HG02610 (cell line): ENCODE measurements around the gene GOLGA3.
"Not testable (repeated sequence)": the region's sequence is repeated elsewhere in the genome, so short reads cannot be mapped to it uniquely, and the experiment has no call there.

Experiments
- ATAC-seq: cut with Tn5 transposase; IDR thresholded peaks from one replicate; pipeline ENCODE4 v1.9.1; 2021; ENCODE audit warnings: mild to moderate bottlenecking, moderate library complexity; ENCODE audit not compliant: unreplicated experiment

The GOLGA3 gene

DNA sequence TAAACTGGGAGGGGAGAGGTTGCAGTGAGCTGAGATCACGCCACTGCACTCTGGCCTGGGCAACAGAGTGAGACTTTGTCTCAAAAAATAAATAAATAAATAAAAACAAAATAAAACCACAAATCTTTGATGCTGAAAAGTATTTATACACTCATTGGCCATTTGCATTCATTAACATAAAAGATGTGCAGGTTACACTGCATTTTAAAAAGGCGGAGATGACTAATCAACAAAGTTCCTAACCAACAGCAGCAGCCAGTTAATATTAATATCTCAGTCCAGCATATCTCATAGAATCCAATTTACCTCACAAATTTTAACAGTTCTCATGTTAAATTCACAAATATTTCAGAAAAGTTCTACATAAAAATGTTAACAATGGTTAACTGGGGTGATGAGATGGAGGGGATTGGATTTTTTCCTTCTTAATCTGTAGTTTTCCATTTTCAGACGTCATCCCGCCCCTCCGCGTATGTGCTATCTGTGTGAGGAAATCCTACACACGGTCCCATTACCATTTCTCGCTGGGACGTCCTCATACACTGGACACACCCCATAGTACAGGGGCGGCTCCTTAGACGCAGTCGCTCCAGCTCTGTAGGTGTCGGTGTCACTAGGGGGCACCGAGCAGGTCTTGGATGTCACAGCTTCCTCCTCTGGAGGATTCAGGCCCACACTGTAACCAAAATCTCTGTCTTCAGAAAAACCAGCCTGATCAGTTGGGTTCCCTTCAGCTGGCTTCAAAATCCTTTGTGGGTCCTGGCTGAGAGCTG is 74.3 kb downstream of the GOLGA3 start:
- no peak for ATAC-seq

DNA sequence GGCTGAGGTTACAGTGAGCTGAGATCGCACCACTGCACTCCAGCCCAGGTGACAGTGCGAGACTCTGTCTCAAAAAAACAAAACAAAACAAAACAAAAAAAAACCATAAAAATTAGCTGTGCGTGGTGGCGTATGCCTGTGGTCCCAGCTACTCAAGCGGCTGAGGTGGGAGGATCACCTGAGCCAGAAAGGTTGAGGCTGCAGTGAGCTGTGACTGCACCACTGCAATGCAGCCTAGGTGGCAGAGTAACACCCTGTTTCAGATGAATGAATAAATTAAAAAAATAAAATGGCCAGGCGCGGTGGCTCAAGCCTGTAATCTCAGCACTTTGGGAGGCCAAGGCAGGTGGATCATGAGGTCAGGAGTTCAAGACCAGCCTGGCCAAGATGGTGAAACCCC is 75.0 kb downstream of the GOLGA3 start:
- not testable (repeated sequence) for ATAC-seq

DNA sequence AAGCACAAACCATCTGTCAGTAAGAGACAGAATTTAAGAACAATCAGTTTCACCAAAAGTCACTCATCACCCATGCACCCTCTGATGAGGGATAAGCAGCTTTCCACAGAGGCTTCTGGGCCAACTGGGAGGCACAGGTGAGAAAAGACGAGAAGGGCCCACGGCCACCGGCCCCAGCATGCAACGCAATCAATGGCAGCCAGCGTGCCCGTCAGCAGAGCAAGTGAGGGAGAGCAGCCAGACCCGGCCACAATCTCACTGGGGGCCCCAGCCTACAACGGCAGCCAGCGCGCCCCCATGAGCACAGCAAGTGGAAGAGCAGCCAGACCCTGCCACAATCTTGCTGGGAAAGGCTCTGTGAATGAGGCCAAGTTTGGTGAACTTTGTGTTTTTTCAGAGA is 80.3 kb downstream of the GOLGA3 start:
- no peak for ATAC-seq

GRCh38 chr12:132747896-132748295 is 80.8 kb downstream of the GOLGA3 start:
- ATAC-seq = no peak

GRCh38 chr12:132747395-132747794 is 81.3 kb downstream of the GOLGA3 start:
- no peak for ATAC-seq

DNA sequence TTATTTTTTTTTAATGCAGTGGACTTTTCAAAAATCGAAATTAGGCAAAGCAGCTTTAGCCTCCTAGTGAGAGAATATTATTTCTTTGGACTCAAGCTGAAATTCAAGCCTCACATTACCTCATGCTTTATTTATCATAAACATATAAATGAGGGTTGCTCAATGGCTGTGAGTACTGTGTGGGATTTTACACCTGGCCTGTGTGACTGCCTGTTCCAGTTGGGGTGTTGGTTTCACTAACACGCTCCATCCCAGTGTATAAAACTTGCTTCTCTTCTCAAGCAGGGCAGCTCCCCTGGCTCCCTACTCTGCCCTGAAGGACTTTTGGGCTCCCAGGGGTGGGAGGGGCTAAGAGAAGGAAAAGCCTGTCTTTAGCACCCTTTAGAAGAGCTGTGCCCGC is 82.1 kb downstream of the GOLGA3 start:
- ATAC-seq = no peak

- no peak for ATAC-seq
Observed at GRCh38 chr12:132743831-132744230, 84.8 kb downstream of the GOLGA3 start.

- no peak for ATAC-seq
Observed at GRCh38 chr12:132741620-132742019, 87.0 kb downstream of the GOLGA3 start.

GRCh38 chr12:132740652-132741051 is 88.0 kb downstream of the GOLGA3 start:
- ATAC-seq = no peak

GRCh38 chr12:132740313-132740646 is 88.4 kb downstream of the GOLGA3 start:
- ATAC-seq = no peak

DNA sequence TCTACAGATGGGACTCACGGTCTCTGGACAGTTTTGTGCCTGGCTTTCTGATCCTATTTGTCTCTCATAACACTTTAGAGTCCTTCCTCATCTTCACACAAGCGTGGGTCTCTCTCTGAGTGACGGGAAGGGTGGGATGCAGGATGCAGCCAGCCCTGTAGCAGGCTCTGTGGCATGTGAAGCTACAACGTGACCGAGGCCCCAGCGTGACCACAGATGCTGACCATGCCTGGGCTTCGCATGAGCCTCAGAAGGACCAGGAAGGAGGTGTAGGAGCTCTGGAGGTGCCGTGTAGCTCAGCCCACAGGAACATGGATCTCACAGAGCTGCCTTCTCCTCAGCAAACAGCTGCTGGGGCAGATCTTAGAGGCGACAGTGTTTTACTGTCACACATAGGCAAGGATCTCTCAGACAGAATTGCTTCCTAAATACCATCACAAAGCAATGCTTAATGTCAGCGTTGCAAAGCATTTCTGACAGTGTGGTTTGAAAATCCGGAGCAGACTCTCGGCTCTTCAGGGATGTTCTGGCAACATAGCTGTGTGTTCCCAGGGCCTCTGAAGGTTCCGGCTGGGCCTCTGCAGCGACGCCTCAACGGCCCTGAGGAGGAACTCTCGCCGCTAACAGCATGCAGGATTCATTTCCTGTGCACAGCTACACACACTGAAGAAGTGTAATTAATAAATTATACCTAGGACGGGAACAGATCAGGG is 88.9 kb downstream of the GOLGA3 start:
- ATAC-seq = no peak

DNA sequence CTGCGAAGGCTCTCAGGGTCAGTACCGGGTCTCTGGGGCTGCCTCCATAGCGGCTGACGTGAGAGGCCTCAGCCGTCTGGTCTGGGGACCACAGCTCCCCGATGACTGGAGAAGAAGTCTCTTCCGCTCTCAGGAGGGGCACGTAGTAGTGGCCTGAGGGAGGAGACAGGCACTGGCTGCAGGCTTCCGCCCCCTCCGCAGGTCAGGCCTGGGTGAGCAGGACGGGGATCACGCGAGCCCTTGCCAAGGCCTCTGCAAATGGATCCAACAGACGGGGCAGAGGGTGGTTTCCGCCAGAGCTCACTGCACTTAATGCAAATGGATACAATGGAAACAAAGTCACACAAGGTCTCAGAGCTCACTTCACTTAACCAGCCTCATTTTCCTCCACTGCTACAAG is 91.8 kb downstream of the GOLGA3 start:
- ATAC-seq = no peak

DNA sequence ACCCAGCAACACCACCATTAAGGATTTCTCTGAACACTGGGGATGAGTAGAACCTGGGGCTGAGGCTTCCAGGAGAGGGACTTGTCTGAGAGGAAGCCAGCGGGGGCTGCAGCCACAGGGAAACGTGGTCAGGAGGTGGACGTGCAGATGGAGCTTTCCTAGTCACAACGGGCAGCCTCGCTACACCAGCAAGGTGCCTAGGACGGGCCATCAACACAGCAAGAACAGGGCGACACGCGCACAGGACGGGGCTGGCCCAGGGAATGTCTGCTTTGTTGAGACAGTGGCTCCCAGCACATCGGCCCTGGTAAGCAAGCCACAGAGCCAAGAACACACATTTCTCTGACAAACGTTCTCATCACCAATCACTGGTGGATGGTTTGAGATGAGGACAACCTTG is 92.3 kb downstream of the GOLGA3 start:
- ATAC-seq = no peak

DNA sequence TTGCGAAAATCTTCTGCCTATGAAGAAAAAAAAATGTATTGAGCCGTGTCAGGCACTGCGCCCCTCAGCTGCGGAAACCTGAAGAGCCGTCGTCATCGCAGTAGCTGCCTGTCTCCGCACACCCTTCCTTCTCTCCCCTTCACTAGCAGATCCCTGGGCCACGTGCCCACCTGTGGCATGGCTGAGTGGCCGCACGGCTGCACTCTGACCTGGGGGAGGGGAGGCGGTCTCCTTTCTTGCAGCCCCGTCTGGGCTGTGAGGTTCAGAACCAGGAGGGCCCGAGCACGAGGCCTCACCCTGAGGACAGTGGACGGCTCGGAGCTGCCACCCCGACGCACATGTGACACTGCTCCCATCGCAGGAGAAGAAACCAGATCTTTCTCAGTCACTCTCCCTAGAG is 93.2 kb downstream of the GOLGA3 start:
- no peak for ATAC-seq

DNA sequence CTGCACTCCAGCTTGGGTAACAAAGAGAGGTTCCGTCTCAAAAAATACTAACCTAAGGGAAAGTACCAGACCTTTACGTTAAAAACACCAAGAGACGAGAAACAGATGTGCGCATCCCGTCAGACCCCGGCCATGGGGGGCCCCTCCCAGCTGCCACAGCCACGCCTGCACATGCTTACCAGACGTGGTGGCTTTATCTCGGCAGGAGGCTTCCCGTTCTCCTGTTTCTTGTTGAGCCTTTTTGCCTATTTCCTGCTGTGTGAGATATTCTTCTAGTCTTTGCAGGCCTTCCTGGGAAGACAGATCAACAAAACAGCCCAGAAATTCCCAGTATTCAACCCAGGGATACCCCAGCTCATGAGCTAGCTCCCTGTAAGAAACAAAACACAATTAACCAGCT is 94.5 kb downstream of the GOLGA3 start:
- no peak for ATAC-seq

DNA sequence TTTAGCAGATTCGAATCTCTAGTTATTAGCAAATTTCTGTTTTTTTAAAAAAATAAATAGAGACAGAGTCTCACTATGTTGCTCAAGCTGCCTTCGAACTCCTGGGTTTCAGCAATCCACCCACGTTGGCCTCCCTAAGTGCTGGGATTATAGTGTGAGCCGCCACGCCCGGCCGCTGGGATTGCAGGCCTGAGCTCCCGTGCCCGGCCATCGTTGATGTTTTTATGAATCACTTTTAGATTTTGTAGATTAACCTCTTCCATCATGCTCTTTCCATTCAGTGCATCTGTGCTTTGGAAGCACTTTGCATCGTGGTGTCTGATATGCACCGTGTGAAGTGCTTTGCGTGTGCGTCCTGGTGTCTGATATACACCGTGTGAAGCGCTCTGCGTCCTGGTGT is 97.1 kb downstream of the GOLGA3 start:
- ATAC-seq = no peak

DNA sequence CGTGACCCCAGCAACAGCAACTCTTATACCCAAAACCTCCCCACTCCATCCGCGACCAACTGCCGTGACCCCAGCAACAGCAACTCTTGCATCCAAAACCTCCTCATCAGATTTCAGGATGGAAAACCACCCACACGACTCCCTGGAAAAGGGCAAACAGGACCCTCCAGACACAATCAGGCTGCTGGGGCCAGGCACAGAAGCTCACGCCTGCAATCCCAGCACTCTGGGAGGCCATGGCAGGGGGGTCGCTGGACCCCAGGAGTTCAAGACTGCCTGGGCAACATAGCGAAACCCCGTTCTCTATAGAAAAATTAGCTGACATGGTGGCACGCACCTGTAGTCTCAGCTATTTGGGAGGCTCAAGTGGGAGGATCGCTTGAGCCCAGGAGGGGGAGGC is 98.3 kb downstream of the GOLGA3 start:
- no peak for ATAC-seq

DNA sequence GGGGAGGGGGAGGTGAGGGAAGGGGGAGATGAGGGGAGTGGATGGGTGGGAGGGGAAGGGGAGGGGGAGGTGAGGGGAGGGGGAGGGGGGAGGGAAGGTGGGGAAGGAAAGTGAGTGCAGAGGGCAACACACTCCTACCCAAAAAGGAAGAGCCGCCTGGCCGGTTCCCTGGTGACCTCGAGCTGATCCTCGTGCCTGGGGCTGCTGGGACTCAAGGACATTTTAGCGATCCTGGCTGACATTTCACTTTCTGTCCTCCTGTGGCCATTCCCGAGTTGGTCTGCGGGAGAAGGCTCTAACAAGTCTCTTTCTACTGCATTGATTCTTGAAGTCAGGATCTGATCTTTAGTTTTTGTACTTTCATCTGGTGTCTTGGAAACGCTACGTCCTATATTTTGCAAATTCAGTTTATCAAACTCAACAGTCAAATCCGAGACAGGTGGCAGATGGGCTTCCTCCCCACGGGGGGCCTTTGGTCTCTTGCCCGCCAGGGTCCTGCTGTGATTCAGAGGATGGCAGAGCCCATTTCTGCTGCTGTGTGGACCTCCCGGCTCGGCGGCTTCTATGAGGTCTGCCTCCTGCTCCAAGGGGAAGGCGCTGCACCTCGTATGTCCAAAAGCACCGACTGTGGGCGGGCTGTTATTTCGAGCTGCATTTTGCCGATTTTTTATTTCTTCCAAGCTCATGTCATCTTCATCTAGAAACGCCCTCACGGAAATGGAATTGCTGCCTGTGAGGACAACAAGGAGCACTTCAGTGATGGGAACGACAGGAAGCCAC is 98.9 kb downstream of the GOLGA3 start:
- no peak for ATAC-seq

- no peak for ATAC-seq
Observed at GRCh38 chr12:132728502-132728901, 100.2 kb downstream of the GOLGA3 start.

- no peak for ATAC-seq
Observed at GRCh38 chr12:132727091-132727794, 101.4 kb downstream of the GOLGA3 start.

- ATAC-seq = no peak
Observed at GRCh38 chr12:132726386-132726785, 102.3 kb downstream of the GOLGA3 start.
